ENCODE data around the gene CBY3. TPM values are rescaled to one million over a fixed set of nuclear protein-coding genes. Genes with fewer than 3 reads are reported as not detected.
"Not testable (repeated sequence)": the region's sequence is repeated elsewhere in the genome, so short reads cannot be mapped to it uniquely, and the experiment has no call there.

The CBY3 gene
- polyA plus RNA-seq, 5 donors, result 0.28 to 1.1 (median 0.77) TPM

- peak; percentile 97 to 98 for DNase-seq
These were observed 2.4 kb downstream of the CBY3 start for GRCh38 chr5:179678223-179679013.

GRCh38 chr5:179668391-179668790 is 12.4 kb downstream of the CBY3 start:
- peak in 1 of 2 donors; percentile 10 for DNase-seq

GRCh38 chr5:179661647-179662046 is 19.2 kb downstream of the CBY3 start:
- DNase-seq, result not testable (repeated sequence)

GRCh38 chr5:179658179-179658856 is 22.5 kb downstream of the CBY3 start:
- DNase-seq, result peak in 1 of 2 donors; percentile 17

- DNase-seq, result not testable (repeated sequence)
These were observed 23.3 kb downstream of the CBY3 start for GRCh38 chr5:179657302-179658178.

GRCh38 chr5:179653135-179653534 is 27.7 kb downstream of the CBY3 start:
- not testable (repeated sequence) for DNase-seq

- DNase-seq, result not testable (repeated sequence)
These were observed 30.6 kb downstream of the CBY3 start for GRCh38 chr5:179650245-179650644.

GRCh38 chr5:179649166-179649703 is 31.6 kb downstream of the CBY3 start:
- DNase-seq, result not testable (repeated sequence)

GRCh38 chr5:179648410-179648809 is 32.4 kb downstream of the CBY3 start:
- no peak for DNase-seq

- DNase-seq, result not testable (repeated sequence)
These were observed 36.1 kb downstream of the CBY3 start for GRCh38 chr5:179644766-179645165.

GRCh38 chr5:179643141-179643920 is 37.5 kb downstream of the CBY3 start:
- DNase-seq, result not testable (repeated sequence)

GRCh38 chr5:179642626-179643025 is 38.2 kb downstream of the CBY3 start:
- not testable (repeated sequence) for DNase-seq

GRCh38 chr5:179641745-179642144 is 39.1 kb downstream of the CBY3 start:
- DNase-seq, result not testable (repeated sequence)

- not testable (repeated sequence) for DNase-seq
These were observed 41.5 kb downstream of the CBY3 start for GRCh38 chr5:179639296-179639695.

- not testable (repeated sequence) for DNase-seq
These were observed 46.3 kb downstream of the CBY3 start for GRCh38 chr5:179634370-179635172.

- DNase-seq, result not testable (repeated sequence)
These were observed 47.1 kb downstream of the CBY3 start for GRCh38 chr5:179633501-179634369.
